GM12801 (cell line): ENCODE data around the gene PUM1.

Source experiments
- CTCF ChIP-seq: IDR thresholded peaks from one replicate; pipeline ENCODE4 v1.5.1; 2011; ENCODE audit warnings: control low read depth; ENCODE audit not compliant: insufficient read length; ENCODE audit errors: extremely low read depth

Gene PUM1

GRCh38 chr1:30969903-30970302 lies 95.6 kb downstream of the PUM1 start:
- no peak for TF ChIP-seq CTCF

- no peak for TF ChIP-seq CTCF
These were observed 97.1 kb downstream of the PUM1 start for GRCh38 chr1:30968220-30968971.

- no peak for TF ChIP-seq CTCF
These were observed 98.7 kb downstream of the PUM1 start for GRCh38 chr1:30966690-30967369.

- no peak for TF ChIP-seq CTCF
These were observed 99.5 kb downstream of the PUM1 start for GRCh38 chr1:30965924-30966599.

GRCh38 chr1:30964706-30965105 lies 100.8 kb downstream of the PUM1 start:
- no peak for TF ChIP-seq CTCF

GRCh38 chr1:30962609-30963508 lies 102.7 kb downstream of the PUM1 start:
- no peak for TF ChIP-seq CTCF

- TF ChIP-seq CTCF: no peak
These were observed 107.8 kb downstream of the PUM1 start for GRCh38 chr1:30957560-30958222.
